Karpas-422 (cell line): ENCODE measurements around the gene MUC12. TPM values are rescaled to one million over a fixed set of nuclear protein-coding genes. Genes with fewer than 3 reads are reported as not detected.
"Not testable (repeated sequence)": the region's sequence is repeated elsewhere in the genome, so short reads cannot be mapped to it uniquely, and the experiment has no call there.

ENCODE experiments used
- DNase-seq: peaks from one replicate; pipeline ENCODE4 v3.0.0-alpha.2; 2015
- H2AFZ ChIP-seq: fragments of 200-600 bp; sonication (generic); 2 replicates; pipeline ENCODE4 v1.6.1; 2014; ENCODE audit warnings: antibody characterized with exemption, low read length, mixed read lengths
- H3K27ac ChIP-seq: fragments of 200-600 bp; sonication (generic); 2 replicates; pipeline ENCODE4 v1.5.1; 2014; ENCODE audit warnings: mild to moderate bottlenecking, low read length, moderate library complexity
- H3K27me3 ChIP-seq: fragments of 200-600 bp; sonication (generic); 2 replicates; pipeline ENCODE4 v1.6.1; 2014; ENCODE audit warnings: low read length, mixed read lengths
- H3K36me3 ChIP-seq: fragments of 200-600 bp; sonication (generic); 2 replicates; pipeline ENCODE4 v1.6.1; 2014; ENCODE audit warnings: low read length, mixed read lengths; ENCODE audit not compliant: insufficient read depth
- H3K4me1 ChIP-seq: fragments of 200-600 bp; sonication (generic); 2 replicates; pipeline ENCODE4 v1.6.1; 2014; ENCODE audit warnings: mild to moderate bottlenecking, low read length, mixed read lengths
- H3K4me2 ChIP-seq: fragments of 200-600 bp; sonication (generic); 2 replicates; pipeline ENCODE4 v1.6.1; 2014; ENCODE audit warnings: low read length, low read depth, mild to moderate bottlenecking; ENCODE audit not compliant: poor library complexity, severe bottlenecking
- H3K4me3 ChIP-seq: fragments of 200-600 bp; sonication (generic); 2 replicates; pipeline ENCODE4 v1.5.1; 2014; ENCODE audit warnings: mild to moderate bottlenecking, antibody characterized with exemption, low read length, mixed read lengths
- H3K79me2 ChIP-seq: fragments of 200-600 bp; sonication (generic); 2 replicates; pipeline ENCODE4 v1.6.1; 2014; ENCODE audit warnings: mild to moderate bottlenecking, low read length, mixed read lengths
- H3K9ac ChIP-seq: fragments of 200-600 bp; sonication (generic); 2 replicates; pipeline ENCODE4 v1.6.0; 2014; ENCODE audit warnings: low read length
- H3K9me2 ChIP-seq: fragments of 200-600 bp; sonication (generic), shearing (Covaris generic); replicated peaks from 2 replicates; pipeline ENCODE4 v1.6.0; 2014; ENCODE audit warnings: mild to moderate bottlenecking, low read length, moderate library complexity; ENCODE audit not compliant: insufficient read depth
- H3K9me3 ChIP-seq: fragments of 300-700, 200-600 bp; sonication (generic); 2 replicates; pipeline ENCODE4 v1.6.1; 2014; ENCODE audit warnings: low read length, mixed read lengths
- H4K20me1 ChIP-seq: fragments of 200-600 bp; sonication (generic); 2 replicates; pipeline ENCODE4 v1.6.1; 2014; ENCODE audit warnings: mild to moderate bottlenecking, antibody characterized with exemption, low read length, low read depth; ENCODE audit not compliant: insufficient read depth
- total RNA-seq: library from RNA; depleted of rRNA; stranded (reverse); fragments of >200 nt; shearing (Covaris generic); gene quantifications from 2 replicates; pipeline ENCODE4 v1.2.3, GENCODE V29; 2014; ENCODE audit warnings: low replicate concordance; rRNA removed

Gene MUC12
- total RNA-seq: not detected in 2 replicates

- Histone ChIP-seq H3K79me2 (no peaks in the 10 kb centered on the region), H2AFZ (no peak within 1 kb of the TSS), H3K9ac (no peak within 1 kb of the TSS), H3K4me3 (no peak within 1 kb of the TSS), H3K27ac (no peak within 1 kb of the TSS), H3K4me2 (no peak within 1 kb of the TSS), H4K20me1 (no peaks in the 10 kb centered on the region), H3K27me3 (no peaks in the 10 kb centered on the region), H3K36me3 (no peaks in the 10 kb centered on the region), H3K4me1 (no peaks in the 10 kb centered on the region), H3K9me2 (no peaks in the 10 kb centered on the region), H3K9me3 (no peaks in the 10 kb centered on the region)
- no peak for DNase-seq
These were observed at the start of gene MUC12 for GRCh38 chr7:100969066-100969615. Gene MUC12, plus strand, starts transcription at chr7:100969565. Its CDS starts 58 bp downstream, at chr7:100969623.

- not testable (repeated sequence) for H3K4me3 ChIP-seq, H3K9me3 ChIP-seq, H3K27ac ChIP-seq, H3K79me2 ChIP-seq, H3K36me3 ChIP-seq, H4K20me1 ChIP-seq, DNase-seq, H2AFZ ChIP-seq, H3K4me1 ChIP-seq, H3K4me2 ChIP-seq, H3K27me3 ChIP-seq, H3K9ac ChIP-seq, H3K9me2 ChIP-seq
These were observed 49.5 kb upstream of the MUC12 start for GRCh38 chr7:100919779-100920437.

- no peaks in the 10 kb centered on the region for H3K9me2 ChIP-seq
- H3K36me3 ChIP-seq: no peaks in the 10 kb centered on the region
These were observed 48.3 kb upstream of the MUC12 start for GRCh38 chr7:100921039-100921438.

GRCh38 chr7:100923616-100924015 is 45.7 kb upstream of the MUC12 start:
- not testable (repeated sequence) for H3K9me2 ChIP-seq, H3K9ac ChIP-seq, H4K20me1 ChIP-seq, H3K79me2 ChIP-seq, DNase-seq, H2AFZ ChIP-seq, H3K4me1 ChIP-seq, H3K9me3 ChIP-seq, H3K4me2 ChIP-seq, H3K36me3 ChIP-seq, H3K27ac ChIP-seq, H3K4me3 ChIP-seq, H3K27me3 ChIP-seq

More at GRCh38 chr7:100921039-100921438, 48.3 kb upstream of the MUC12 start:
- Histone ChIP-seq H3K4me1 (no peaks in the 10 kb centered on the region), H3K27ac (no peak overlapping the region), H3K9me3 (no peaks in the 10 kb centered on the region), H3K4me2 (no peak overlapping the region), H3K9ac (no peak overlapping the region), H4K20me1 (no peaks in the 10 kb centered on the region), H3K4me3 (no peak overlapping the region), H3K79me2 (no peaks in the 10 kb centered on the region), H2AFZ (no peak overlapping the region), H3K27me3 (no peaks in the 10 kb centered on the region)
- DNase-seq: no peak

DNA sequence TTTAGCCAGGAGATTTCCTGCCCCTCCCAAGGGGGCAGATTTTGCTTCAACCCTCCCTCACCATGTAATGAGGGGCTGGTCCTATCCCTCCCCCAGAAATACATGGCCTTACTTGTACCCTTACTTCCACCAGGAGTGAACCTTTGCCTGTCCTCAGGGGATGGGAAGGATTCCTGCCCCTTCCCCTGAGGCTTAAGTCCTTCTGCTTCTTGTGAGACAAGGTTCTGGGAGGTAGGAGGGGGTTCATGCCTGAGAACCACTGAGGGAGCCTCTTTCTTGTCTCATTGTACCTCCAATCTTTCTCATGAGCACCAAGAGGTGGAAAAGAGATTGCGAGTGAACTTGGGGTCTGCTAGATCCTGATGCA is 39.6 kb upstream of the MUC12 start:
- Histone ChIP-seq H3K9me3 (no peaks in the 10 kb centered on the region), H3K27me3 (no peaks in the 10 kb centered on the region), H3K4me2 (no peak overlapping the region), H3K79me2 (no peaks in the 10 kb centered on the region), H3K9me2 (no peaks in the 10 kb centered on the region), H3K27ac (no peak overlapping the region), H3K4me1 (no peaks in the 10 kb centered on the region), H3K4me3 (no peak overlapping the region), H3K36me3 (no peaks in the 10 kb centered on the region), H2AFZ (no peak overlapping the region), H4K20me1 (no peaks in the 10 kb centered on the region), H3K9ac (no peak overlapping the region)
- no peak for DNase-seq

DNA sequence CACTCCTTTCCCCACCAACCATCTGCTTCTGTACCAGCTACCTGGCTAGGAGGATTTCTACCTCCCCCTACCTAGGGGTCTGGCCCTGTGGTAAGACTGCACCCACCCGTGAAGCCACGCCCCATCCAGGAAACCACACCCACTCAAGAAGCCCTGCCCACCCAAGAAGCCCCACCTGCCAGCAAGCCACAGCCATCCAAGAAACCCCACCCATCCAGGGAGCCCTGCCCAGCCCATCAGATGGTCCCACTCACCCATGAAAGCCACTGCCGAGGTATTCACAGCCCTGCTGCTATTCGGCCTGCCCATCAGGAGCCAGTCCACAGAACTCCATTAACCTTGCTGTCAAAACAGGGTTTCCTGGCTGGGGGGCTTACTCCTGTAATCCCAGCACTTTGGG is 35.6 kb upstream of the MUC12 start:
- Histone ChIP-seq H3K9me3 (no peaks in the 10 kb centered on the region), H3K27ac (no peak overlapping the region), H3K9me2 (no peaks in the 10 kb centered on the region), H3K27me3 (no peaks in the 10 kb centered on the region), H3K79me2 (no peaks in the 10 kb centered on the region), H3K4me2 (no peak overlapping the region), H3K9ac (no peak overlapping the region), H3K36me3 (no peaks in the 10 kb centered on the region), H2AFZ (no peak overlapping the region), H3K4me3 (no peak overlapping the region), H4K20me1 (no peaks in the 10 kb centered on the region), H3K4me1 (no peaks in the 10 kb centered on the region)
- peak; percentile 50 for DNase-seq

- H4K20me1 ChIP-seq, H3K9me2 ChIP-seq, H3K4me2 ChIP-seq, H3K4me3 ChIP-seq, H3K4me1 ChIP-seq, DNase-seq, H3K79me2 ChIP-seq, H3K9me3 ChIP-seq, H3K27me3 ChIP-seq, H3K9ac ChIP-seq, H2AFZ ChIP-seq, H3K36me3 ChIP-seq, H3K27ac ChIP-seq: not testable (repeated sequence)
These were observed 34.0 kb upstream of the MUC12 start for GRCh38 chr7:100935381-100935780.

DNA sequence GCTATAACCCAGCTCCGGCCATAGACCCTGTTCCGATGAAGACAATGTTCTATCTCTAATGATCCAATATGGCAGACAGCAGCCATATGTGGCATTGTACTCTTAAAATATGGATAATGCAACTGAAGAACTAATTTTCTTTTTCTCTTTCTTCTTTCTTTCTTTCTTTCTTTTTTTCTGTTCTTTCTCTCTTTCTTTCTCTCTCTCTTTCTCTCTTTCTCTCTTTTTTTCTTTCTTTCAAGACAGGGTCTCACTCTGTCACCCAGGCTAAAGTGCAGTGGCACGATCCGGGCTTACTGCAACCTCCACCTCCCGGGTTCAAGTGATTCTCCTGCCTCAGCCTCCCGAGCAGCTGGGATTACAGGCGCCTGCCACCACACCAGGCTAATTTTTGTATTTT is 33.2 kb upstream of the MUC12 start:
- not testable (repeated sequence) for H3K4me3 ChIP-seq, H3K4me2 ChIP-seq, H3K36me3 ChIP-seq, H3K27me3 ChIP-seq, H2AFZ ChIP-seq, H3K79me2 ChIP-seq, H3K9me2 ChIP-seq, H3K4me1 ChIP-seq, H3K9ac ChIP-seq, DNase-seq, H3K9me3 ChIP-seq, H3K27ac ChIP-seq, H4K20me1 ChIP-seq
